AG09319 (cell line): Measurements from ENCODE around the gene SMYD3.

Experiments
- DNase-seq: peaks from one replicate; pipeline ENCODE4 v3.0.0-alpha.2; 2010; ENCODE audit warnings: low read depth; ENCODE audit errors: extremely low read depth
- CTCF ChIP-seq: IDR thresholded peaks from 2 replicates; pipeline ENCODE4 v1.5.1; 2011; ENCODE audit warnings: low read depth, mild to moderate bottlenecking, inconsistent platforms, low read length, moderate library complexity

The SMYD3 gene

DNA sequence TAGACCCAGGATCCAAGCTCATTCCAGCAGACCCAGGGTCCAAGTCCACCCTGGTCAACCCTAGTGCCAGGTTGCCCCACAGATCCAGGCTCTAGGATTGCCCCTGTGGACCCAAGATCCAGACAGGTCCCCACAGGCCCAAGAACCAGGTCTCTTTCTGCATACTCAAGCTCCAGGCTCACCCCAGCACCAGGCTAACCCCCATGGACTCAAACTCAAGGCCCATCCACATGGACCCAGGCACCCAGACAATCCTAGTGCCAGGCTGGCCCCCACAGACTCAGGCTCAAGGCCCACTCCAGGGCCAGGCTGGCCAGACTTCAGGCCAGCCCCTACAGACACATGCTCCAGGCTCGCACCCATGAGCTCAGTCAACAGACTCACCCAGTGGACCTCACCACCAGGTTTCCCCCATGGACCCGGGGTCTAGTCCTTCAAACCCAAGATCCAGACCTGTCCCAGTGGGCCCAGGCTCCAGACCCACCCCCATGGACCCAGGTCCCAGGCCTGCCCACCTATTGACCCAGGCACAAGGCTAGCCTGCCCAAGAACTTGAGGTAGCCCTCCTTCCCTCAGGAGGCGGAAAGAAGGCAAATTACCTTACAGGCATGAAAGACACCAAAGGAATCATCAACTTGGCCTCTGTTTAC lies 124.4 kb downstream of the SMYD3 start:
- DNase-seq = no peak
- no peak for TF ChIP-seq CTCF

DNA sequence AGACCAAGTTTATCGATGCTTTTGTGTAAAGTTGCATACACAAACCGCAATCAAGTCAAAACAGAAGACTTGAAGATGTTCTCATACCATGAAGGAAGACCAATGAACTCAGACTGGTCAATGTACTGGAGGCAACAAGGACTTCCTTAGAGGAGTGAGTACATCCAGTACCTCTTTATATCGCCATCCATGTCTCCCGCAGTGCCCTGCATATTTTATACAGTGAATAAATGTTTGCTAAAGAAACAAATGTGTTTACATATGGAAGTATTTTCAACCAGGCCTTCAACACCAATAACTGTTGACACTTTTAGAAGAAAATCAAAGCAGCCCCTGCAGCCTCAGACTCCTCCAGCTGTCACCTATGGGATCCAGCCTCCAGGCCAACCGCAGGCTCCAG lies 125.6 kb downstream of the SMYD3 start:
- TF ChIP-seq CTCF = no peak
- DNase-seq = no peak

GRCh38 chr1:246377625-246378153 lies 129.4 kb downstream of the SMYD3 start:
- TF ChIP-seq CTCF = no peak
- DNase-seq = no peak

DNA sequence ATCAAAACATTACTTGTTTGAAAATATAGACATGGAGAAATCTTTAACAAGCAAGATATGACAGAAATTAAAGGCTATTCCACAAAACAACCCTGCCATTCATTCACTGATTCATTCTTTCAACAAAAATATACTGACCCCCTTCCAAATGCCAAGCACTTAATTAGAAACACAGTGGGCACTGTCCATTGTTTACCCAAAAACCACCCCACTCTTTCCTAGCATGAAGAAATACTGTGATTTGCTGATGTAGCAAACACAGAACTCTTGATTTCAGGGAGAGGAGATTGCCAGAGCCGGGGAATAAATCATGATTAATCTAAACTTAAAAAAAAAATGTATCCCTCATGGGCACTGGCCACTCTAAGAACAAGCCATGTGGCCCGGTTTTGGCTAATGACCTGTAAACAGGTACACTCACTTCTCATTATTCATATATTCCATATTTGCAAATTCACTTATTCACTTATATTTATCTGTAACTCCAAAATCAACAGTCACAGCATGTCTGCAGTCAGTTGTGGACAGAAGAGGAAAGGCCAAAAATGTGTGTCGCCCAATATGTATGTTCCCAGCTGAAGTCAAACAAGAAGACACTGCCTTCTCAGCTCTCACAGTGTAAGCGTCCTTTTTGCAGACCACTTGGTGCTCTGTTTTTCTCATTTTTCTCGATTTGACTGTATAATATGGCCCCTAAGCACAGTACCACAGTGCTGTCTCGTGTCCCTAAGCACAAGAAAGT lies 133.1 kb downstream of the SMYD3 start:
- no peak for DNase-seq
- TF ChIP-seq CTCF = no peak

GRCh38 chr1:246372559-246372958 lies 134.5 kb downstream of the SMYD3 start:
- TF ChIP-seq CTCF = no peak
- no peak for DNase-seq

DNA sequence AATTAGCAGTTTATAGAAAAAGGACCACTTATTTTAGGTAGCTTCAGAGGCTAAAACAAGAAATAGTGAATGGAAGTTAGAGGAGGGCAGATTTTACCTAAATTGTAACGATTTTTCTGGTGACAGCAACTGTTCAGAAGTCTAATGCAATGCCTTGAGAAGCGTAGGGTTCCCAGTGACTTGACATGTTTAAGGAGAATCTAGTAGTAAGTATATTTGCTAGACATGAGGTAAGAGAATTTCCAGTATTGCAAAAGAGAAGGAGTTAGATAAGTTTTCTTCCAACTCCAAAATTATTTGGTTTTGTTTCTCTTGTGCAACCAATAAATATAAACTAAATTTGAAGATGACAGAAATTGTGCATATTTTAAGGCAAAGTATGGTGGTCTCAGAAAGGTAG lies 140.0 kb downstream of the SMYD3 start:
- DNase-seq = no peak
- no peak for TF ChIP-seq CTCF

DNA sequence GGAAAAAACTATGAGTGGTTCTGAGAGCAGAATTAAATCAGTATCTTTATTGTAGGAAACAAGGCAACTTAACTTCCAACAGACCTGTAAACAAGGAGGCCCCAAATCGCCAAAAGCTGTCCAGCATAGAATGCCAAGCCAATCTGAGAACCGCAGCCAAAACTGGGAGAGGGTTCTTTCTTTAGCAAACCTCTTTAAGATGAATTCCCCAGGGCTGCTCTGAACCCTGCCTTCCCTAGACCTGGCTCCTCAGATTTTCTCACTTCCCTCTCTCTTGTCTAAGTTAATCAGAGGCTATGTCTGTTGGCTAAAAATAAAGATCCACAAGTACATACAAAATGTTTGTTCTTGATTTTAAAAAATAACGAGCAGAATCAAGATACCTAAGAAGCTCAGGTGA lies 141.4 kb downstream of the SMYD3 start:
- TF ChIP-seq CTCF = no peak
- no peak for DNase-seq
